Uterus (tissue), 4 donors: ENCODE measurements around the gene RPN1. TPM values are rescaled to one million over a fixed set of nuclear protein-coding genes. Genes with fewer than 3 reads are reported as not detected.

Source experiments
- DNase-seq, 2 donors: peaks; one replicate each; pipeline ENCODE4 v3.0.0-alpha.2; 2019 to 2020
- H3K27ac ChIP-seq, 2 donors: fragments of 200-600 bp; sonication (generic); 1 replicate in 1 of 2; 2 replicates in 1 of 2; pipeline ENCODE4 v1.5.1; 2016 to 2018
- H3K27me3 ChIP-seq, 2 donors: fragments of 200-600 bp; sonication (generic); one replicate each; pipeline ENCODE4 v1.5.1; 2018 to 2019; ENCODE audit warnings: control low read depth in 1 of 2
- H3K36me3 ChIP-seq, 2 donors: fragments of 200-600 bp; sonication (generic); one replicate each; pipeline ENCODE4 v1.5.1; 2019; ENCODE audit warnings: control low read depth in 1 of 2
- H3K4me1 ChIP-seq, 2 donors: fragments of 200-600 bp; sonication (generic); one replicate each; pipeline ENCODE4 v1.5.1; 2018 to 2019; ENCODE audit warnings: control low read depth in 1 of 2
- H3K4me3 ChIP-seq, 2 donors: fragments of 200-600 bp; sonication (generic); 1 replicate in 1 of 2; 2 replicates in 1 of 2; pipeline ENCODE4 v1.5.1; 2018 to 2019; ENCODE audit warnings: mild to moderate bottlenecking in 1 of 2
- H3K9me3 ChIP-seq, 2 donors: fragments of 200-600 bp; sonication (generic); one replicate each; pipeline ENCODE4 v1.5.1; 2019; ENCODE audit warnings: control low read depth in 1 of 2
- POLR2A ChIP-seq, 2 donors: fragments of 450-650 bp; IDR thresholded peaks; one replicate each; pipeline ENCODE4 v1.6.1; 2016; ENCODE audit warnings: antibody characterized with exemption in 2 of 2, mild to moderate bottlenecking in 1 of 2, moderate library complexity in 1 of 2
- intact Hi-C: fragments of 100-400 bp; cut with DNase I; formaldehyde crosslinking; loops from one replicate; pipeline ENCODE4 v1.15.1; 2023; ENCODE audit warnings: low total_unique reads
- total RNA-seq, 4 donors: library from RNA; depleted of rRNA in 3 of 4; stranded (reverse); fragments of >200 nt in 3 of 4; gene quantifications; one replicate each; pipeline versions ENCODE4 v1.1.0 to v1.2.4, GENCODE V29; 2014 to 2023
- TF ChIP-seq, protein P1 (sequence below), 4 experiments: fragments of 200-600 bp in 2 of 4; fragments of 450-650 bp in 2 of 4; sonication (generic) in 2 of 4; IDR thresholded peaks; one replicate each; pipeline ENCODE4 v1.5.1; 2016 to 2019; ENCODE audit warnings: antibody characterized with exemption in 4 of 4, mild to moderate bottlenecking in 2 of 4, moderate library complexity in 1 of 4
- donor health status: DM: yes; HTN: yes; CAD: no.

The RPN1 gene
- total RNA-seq, 4 donors from 2014 or later: 134 to 307 (median 209) TPM

DNA sequence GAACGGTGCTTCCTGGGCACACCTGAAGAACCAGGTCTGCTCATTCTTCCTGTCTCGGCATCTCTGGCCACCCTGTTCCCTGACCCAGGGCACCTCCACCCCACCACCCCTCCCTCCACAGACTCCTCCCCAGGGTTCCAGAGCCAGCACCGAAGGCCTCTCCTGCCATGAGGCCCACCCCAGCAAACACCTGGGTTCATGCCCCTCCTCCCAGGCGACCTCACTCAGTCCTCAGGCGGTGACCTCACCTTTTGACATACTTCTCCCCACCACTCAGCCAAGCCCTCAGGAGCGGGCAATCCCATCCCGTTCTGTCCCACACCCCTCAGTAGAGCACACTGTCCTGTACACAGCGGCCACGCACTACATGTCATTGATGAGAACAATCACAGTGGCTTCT is 72.3 kb downstream of the RPN1 start:
- TF ChIP-seq, protein P1, sequence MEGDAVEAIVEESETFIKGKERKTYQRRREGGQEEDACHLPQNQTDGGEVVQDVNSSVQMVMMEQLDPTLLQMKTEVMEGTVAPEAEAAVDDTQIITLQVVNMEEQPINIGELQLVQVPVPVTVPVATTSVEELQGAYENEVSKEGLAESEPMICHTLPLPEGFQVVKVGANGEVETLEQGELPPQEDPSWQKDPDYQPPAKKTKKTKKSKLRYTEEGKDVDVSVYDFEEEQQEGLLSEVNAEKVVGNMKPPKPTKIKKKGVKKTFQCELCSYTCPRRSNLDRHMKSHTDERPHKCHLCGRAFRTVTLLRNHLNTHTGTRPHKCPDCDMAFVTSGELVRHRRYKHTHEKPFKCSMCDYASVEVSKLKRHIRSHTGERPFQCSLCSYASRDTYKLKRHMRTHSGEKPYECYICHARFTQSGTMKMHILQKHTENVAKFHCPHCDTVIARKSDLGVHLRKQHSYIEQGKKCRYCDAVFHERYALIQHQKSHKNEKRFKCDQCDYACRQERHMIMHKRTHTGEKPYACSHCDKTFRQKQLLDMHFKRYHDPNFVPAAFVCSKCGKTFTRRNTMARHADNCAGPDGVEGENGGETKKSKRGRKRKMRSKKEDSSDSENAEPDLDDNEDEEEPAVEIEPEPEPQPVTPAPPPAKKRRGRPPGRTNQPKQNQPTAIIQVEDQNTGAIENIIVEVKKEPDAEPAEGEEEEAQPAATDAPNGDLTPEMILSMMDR (IDR thresholded peaks at IDR 0.05): no peak
- no peak for TF ChIP-seq POLR2A (IDR thresholded peaks at IDR 0.05)
- Histone ChIP-seq H3K4me1 (no peaks in the 10 kb centered on the region), H3K4me3 (no peak overlapping the region), H3K36me3 (no peaks in the 10 kb centered on the region), H3K27me3 (no peaks in the 10 kb centered on the region), H3K27ac (no peak overlapping the region), H3K9me3 (peaks cover 0 to 2% of the 10 kb centered on the region in 2 donors)
- intact Hi-C loops: no loop called here
- DNase-seq: no peak

DNA sequence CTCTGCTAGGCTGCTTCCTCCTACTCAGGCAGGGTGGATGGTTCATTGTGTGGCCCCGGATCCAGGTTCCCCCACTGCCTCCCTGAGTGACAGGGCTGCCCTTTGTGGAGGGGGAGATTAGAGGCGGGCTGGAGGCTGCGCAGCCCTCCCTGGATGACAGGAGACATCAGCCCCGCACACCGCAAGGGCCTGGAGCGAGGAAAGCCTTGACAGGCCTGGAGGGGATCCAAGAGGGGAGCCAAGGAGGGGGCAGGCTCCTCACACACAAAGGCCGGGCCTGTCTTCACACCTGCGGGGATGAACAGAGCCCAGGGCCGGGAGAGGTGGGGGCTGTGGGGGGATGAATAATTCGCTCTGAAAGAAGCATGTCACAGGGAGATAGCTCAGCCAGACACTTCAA is 72.9 kb downstream of the RPN1 start:
- intact Hi-C loops: no loop called here
- Histone ChIP-seq H3K4me3 (no peak overlapping the region), H3K9me3 (peaks cover 0 to 2% of the 10 kb centered on the region in 2 donors), H3K27ac (no peak overlapping the region), H3K4me1 (no peaks in the 10 kb centered on the region), H3K27me3 (no peaks in the 10 kb centered on the region), H3K36me3 (no peaks in the 10 kb centered on the region)
- TF ChIP-seq, protein P1 (IDR thresholded peaks at IDR 0.05): no peak
- no peak for TF ChIP-seq POLR2A (IDR thresholded peaks at IDR 0.05)
- DNase-seq: no peak

DNA sequence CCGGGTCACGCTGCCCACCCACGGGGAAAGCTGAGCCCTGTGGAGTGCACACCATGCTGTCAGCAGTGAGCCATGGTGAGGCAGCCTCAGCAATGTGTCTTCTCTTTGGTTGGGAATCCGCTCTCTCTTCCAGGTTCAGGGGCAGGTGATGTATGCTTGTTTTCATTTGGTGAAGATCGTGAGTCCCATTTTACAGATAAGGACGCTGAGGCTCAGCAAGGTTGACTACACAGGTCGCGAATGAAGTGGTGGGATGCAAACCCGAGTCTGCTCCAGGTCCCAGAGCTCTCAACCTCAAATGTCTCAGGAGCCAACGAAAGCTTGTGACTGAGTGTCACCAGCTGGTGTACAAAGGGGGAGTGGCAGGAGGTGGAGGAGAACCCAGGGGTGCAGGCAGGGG is 74.3 kb downstream of the RPN1 start:
- Histone ChIP-seq H3K4me3 (no peak overlapping the region), H3K9me3 (peaks cover 0 to 2% of the 10 kb centered on the region in 2 donors), H3K36me3 (no peaks in the 10 kb centered on the region), H3K27ac (no peak overlapping the region), H3K4me1 (no peaks in the 10 kb centered on the region), H3K27me3 (no peaks in the 10 kb centered on the region)
- intact Hi-C loops: no loop called here
- TF ChIP-seq, protein P1 (IDR thresholded peaks at IDR 0.05): no peak
- TF ChIP-seq POLR2A (IDR thresholded peaks at IDR 0.05): no peak
- DNase-seq: no peak

DNA sequence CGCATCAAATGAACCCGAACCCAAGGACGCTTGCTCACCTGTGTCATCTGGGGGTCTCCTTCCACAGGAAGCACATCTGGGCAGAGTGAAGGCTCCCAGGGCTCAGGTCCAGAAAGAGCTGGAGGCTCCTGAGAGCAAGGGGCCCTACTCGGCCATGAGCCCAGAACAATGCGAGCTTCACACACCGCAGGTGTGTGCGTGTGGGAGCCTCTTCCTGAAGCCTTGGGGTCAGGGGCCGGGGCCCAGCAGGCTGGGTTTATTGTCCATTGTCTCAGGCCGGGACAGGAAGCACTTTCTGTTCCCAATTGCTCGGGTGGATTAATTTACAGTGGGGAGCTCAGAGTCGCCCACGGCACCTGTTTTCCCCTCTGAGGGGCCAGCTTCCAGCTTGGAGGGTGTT is 74.8 kb downstream of the RPN1 start:
- Histone ChIP-seq H3K4me1 (no peaks in the 10 kb centered on the region), H3K36me3 (no peaks in the 10 kb centered on the region), H3K9me3 (peaks cover 0 to 2% of the 10 kb centered on the region in 2 donors), H3K27me3 (no peaks in the 10 kb centered on the region), H3K4me3 (no peak overlapping the region), H3K27ac (no peak overlapping the region)
- TF ChIP-seq POLR2A (IDR thresholded peaks at IDR 0.05): no peak
- TF ChIP-seq, protein P1 (IDR thresholded peaks at IDR 0.05): no peak
- DNase-seq: no peak
- intact Hi-C loops: no loop called here

DNA sequence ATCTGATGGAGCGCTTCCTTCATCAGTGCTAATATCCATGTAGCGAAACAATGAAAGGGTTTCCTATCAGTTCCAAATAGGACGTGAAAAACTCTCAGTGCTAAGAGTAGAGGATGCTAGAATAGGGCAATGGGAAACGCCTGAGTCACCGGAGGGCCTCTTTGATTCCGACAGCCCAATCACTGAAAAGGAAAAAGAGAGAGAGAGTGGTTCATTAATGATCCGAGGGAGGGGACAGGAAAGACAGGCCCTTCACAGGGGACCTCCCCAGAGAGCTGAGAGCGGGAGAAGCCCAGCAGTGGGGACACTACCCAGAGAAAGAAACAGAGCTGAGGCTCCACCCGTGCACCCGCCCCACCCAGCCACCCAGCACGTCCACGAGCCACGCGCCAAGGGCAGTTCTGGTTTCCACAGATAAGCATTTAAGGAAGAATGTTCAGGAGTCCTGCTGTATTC is 76.9 kb downstream of the RPN1 start:
- Histone ChIP-seq H3K27ac (no peak overlapping the region), H3K4me1 (no peaks in the 10 kb centered on the region), H3K9me3 (no peaks in the 10 kb centered on the region), H3K4me3 (no peak overlapping the region), H3K27me3 (no peaks in the 10 kb centered on the region), H3K36me3 (no peaks in the 10 kb centered on the region)
- intact Hi-C loops: no loop called here
- TF ChIP-seq, protein P1 (IDR thresholded peaks at IDR 0.05): no peak
- no peak for TF ChIP-seq POLR2A (IDR thresholded peaks at IDR 0.05)
- no peak for DNase-seq
